Left hindlimb (tissue), 1 donor: ENCODE data around the gene PRSS21.

Experiments
- DNase-seq: peaks from one replicate; pipeline ENCODE4 v3.0.0-alpha.2; 2018

PRSS21 gene

DNA sequence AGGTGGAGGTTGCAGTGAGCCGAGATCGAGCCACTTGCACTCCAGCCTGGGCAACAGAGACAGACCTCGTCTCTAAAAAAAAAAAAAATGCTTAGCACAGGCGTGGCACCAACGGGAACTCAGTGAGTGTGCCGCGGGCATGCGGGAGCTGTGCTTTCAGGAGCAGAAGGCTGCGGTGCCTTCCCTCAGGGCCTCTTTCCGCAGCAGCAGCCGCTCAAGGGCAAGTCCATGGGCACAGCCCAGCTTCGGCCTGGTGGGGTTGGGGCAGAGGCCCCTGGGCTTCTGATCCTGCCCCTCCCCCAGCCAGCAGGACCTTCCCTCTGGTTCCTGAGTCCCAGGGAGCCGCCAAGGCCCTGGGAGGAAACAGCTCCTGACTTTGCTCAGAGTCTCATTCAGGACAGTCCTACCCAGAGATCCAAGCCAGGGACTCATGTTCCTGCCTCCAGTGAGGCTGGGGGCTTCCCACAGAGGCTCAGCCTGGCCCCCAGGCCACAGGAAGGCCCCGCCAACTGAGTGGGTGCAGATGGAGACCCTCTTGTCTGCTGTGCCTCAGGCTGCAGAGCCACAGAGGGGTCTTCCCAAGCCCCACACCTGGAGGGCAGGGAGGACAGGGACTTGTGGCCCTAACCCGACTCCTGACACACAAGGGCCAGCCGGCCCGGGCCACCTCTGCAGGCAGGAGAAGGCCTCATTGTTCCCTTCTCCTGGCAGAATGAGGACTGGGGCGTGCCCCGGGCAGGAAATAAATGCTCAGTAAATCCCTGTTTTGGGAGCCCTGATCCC, 9.7 kb downstream of the PRSS21 start:
- DNase-seq = no peak

DNA sequence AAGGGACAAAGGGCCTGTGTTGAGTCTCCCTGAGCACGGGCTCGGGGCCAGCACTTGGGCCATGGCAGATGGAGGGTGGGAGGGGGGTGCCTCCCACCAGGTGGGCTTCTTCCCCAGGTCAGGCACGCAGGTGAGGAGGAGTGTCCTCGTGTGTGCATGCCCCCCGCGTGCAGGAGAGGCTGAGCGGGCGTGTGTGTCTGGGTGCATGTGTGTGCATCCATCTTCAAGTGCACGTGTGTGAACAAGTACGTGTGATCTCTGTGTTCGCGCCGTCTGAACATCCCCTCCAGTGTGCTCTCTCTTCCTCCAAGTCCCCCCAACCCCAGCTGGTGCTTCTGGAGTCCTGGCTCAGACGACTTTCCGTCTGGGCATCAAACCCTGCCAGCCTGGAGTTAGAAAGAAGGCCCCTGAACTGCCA, 10.3 kb downstream of the PRSS21 start:
- DNase-seq = no peak

DNA sequence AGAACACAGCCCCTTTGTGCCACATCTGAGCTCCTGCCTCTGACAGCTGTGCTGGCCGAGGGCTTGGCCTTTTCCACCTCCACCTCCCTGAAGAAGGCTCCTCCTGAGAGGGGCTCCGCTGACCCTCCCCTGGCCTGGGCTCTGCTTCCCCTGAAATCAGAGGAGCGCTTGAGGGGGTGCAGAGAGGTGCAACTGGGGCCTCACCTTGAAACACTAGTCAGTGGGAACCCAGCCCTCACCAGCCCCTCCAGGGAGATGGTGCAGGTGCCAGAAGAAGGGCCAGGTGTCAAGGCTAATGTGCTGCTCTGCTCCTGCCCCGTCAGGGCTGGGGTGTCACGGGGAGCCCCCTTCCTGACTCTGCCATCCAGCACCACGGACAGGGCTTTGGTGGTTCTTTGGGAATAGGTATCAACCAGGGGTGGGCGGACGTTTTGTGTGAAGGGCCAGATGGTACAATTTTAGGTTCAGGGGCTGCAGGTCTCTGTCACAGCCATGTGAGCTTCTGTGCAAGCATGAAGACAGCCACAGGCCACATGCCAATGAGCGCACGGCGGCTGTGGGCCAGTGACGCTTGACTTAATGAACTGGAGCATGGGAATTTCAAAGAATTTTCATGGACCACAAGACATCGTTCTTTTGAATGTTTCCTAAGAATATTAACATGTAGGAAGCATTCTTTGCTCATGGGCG, 10.9 kb downstream of the PRSS21 start:
- no peak for DNase-seq

DNA sequence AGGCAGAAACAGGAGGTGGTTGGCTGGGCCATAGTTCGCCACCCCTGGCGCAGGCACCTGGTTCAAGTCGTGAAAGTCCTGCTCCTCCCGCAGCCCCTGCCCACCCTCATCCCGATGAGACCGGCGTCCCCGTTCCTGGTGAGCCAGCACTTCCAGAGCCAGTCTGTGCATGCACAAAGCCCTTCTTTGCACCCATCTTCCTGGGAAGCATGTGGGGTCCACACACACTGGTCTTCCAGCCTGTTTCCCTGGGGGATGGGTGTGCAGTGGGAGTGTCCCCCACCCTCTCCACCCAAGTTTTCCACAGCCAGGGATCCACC, 11.4 kb downstream of the PRSS21 start:
- no peak for DNase-seq

DNA sequence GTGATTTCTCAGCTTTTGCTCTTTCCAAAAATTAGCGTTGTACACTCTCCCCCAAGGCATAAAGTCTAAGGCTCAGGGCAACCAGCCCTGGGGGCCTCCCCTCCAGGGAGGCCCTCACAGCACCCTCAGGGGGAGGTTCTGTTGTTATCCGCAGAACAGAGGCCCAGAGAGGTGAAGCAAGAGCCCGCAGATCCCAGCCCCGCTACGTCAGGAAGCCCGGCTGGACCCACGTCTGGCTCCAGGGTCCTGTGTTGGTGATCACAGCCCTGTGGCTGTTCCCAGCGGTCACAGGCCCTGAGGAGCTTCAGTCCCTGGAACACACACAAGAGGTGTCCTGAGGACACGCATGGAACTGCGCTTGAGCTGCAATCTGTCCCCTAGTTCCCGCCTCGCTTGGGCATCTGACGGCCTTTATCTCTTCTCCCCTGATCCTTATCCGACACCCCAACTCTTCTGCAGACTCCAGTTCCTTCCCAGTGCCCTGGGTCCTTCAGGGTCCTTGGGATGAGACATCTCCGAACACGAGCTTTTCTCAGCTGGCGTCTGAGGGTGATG, 11.9 kb downstream of the PRSS21 start:
- DNase-seq = no peak

DNA sequence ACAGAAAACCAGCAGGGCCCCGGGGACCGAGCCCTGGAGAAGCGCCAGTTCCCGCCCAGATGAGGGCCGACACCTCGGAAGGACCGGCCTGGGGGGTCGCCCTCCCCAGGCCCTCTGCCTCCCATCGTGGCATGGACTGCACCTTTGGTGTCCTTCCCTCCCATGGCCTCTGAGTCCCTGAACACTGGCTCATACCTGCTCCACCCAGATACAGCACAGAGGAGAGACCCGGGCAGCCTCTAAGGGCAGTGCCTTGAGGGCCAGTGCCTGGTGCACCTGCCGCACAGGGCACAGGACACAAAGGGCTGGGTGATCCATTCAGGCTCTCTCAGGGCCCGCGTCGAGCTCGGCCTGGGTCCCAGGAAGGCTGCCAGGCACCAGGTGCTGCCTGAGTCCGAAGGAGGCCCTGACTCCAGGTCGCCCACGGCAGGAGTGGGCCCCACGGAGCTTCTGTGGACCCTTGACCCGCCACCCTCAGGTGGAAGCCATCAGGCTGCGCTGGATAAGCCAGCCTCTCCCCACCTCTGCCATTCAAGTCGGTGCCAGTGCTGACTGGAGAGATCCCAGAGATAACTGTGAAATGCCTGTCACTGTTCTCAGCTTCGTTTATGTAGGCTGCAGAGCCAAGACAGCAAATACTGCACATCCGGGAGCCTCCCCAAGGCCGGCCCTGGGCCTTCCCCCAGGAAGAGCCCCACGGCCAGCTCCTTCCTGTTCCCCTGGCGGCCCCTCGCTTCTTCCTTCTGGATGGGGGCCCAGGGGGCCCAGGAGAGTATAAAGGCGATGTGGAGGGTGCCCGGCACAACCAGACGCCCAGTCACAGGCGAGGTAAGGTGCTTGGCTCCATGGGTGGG, 12.7 kb downstream of the PRSS21 start, which contains the start of gene ZG16B:
ZG16B (plus strand) TSS at position 803 of the 854 bp plus-strand sequence. CDS start 139 bp downstream, outside the sequence.
- no peak for DNase-seq

DNA sequence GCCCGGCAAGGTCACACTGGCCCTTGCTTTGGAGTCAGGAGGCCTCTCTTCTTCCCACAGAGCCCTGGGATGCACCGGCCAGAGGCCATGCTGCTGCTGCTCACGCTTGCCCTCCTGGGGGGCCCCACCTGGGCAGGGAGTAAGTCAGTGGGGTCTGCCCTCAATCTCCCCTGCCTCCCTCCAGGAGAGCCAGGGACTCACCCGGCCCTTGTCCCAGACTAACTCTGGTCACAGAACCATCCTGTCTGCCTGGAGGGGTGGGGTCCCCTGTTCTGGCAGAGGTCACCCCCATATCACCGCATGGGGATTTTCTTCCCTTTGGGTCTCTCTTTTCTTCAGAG, 13.3 kb downstream of the PRSS21 start:
- no peak for DNase-seq

DNA sequence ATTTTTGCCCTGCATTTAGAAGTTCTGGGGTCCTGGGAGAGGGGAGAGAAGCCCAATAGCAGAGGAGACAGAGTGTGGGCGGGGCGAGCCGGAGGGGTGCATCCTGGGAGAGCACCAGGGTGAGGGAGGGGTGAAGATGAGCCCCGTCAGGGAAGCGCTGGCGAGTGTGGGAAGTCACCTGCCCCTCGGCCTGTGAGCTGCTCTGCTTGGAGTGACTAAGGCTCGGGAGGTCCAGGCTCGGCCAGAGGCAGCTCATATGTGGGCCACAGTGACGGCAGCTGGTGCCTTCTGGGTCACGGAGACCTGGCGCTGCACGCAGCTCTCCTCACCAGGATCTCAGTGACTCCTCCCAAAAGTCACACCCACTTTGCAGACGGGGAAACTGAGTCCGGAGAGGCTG, 14.2 kb downstream of the PRSS21 start:
- no peak for DNase-seq

DNA sequence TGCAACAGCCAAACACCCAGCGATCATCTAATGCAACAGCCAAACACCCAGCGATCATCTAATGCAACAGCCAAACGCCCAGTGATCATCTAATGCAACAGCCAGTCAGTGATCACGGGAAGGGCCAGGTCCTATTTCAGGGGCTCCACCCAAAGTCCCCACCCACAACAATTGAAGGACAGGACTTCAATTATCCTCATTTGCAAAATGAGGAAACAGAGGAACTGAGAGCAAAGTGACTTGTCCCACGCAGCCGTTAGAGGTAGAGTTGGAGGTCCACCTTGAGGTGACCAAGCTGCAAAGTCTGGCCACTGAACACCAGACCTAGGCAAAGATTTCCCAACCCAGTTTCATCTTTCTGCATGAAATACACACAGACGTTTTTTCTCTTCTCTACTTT, 16.7 kb downstream of the PRSS21 start:
- DNase-seq = no peak

DNA sequence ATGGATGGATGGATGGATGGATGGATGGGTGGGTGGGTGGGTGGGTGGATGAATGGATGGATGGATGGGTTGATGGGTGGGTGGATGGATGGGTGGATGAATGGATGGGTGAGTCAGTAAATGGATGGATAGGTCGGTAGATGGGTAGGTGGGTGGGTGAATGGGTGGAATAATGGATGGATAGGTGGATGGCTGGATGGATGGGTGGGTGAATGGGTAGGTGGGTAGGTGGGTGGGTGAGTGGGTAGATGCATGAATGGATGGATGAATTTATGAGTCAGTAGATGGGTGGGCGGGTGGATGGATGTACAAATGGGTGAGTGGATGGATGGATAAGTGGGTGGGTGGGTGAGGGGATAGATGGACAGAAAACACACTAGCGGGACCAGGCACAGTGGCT, 17.9 kb downstream of the PRSS21 start:
- DNase-seq = no peak

DNA sequence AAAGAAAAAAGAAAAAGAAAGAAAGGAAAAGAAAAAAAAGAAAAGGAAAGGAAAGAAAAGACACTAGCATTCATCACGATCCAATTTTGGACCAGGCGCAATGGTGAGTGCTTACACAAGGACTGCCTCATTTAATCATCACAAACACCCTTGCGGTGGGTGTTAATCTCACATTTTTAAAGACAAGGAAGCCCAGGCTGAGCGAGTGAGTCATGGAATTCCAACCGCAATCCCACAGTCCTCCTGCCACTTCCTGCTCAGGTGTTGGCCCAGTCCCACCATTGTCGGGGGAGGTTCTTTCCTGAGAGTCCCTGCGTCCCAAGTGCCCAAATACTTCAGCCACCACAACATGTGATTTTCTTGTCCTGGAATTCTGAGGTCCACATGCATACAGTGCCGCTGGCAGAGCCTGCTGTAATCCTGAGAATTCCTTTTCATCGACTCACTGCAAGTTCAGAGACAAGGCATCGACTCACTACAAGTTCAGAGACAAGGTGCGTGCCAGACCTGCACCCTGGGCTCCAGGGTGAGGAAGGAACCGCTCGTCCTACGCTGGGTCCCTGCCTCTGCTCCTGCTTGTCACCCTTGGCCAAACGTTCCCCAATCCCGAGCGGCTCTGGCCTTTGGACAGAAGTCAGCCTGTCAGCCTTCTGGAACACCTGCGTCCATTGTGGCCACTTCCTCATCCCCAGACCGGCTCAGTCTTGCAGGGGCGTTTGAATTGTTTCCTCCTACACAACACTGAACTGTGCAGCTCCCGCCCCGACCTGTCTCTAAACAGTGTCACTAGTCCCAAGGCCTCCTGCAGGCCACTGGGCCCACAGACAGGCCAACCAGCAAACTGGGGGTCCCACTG, 18.8 kb downstream of the PRSS21 start:
- DNase-seq = peak; percentile 61

DNA sequence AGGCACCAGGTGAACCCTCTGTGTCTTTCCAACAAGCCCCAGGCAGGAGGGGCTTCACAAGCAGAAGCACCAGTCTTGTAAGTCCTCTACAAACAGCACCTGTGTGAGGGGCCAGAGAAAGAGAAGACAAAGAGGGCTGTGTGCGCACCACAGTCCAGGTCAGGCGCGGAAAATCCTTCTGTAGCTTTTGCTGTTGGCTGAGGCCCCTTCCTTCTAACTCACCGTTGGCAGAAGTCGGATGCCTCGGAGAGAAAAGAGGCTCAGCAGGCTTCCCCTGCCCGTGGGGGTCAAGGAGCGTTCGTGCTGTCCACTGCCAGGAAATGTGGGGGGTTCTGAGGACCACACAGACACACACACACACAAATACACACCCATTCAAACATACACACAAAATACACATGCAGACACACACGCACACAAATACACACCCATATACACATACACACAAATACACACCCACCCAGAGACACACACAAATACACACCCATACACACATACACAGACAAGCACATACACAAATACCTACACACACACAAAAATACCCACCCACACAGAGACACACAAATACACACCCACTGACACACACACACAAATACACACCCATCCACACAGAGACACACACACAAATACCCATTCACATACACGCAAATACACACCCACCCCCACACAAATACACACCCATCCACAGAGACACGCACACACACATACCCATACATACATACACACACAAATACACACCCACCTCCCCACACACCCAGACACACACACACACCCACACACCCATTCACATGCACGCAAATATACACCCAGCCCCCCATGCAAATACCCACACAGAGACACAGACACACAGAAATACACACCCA, 19.8 kb downstream of the PRSS21 start:
- DNase-seq = no peak

DNA sequence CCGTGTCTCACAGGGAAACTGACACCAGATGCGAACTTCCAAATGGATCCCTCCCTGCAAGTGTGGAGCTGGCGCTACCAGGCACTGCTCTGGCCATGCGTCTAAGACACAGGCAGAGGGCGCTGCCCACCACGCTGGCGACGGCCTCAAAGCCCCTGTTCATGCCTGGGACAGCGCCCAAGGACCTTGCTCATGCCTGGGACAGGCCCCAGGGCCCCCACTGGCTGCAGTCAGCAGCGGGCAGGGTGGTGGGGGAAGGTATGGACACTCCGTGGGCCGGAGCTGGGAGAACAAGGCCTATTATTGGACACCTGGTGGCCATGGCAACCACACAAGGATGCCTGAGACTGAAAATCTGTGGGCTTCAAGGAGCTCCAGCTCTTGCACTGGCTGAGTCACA, 21.9 kb downstream of the PRSS21 start:
- DNase-seq = peak; percentile 70

DNA sequence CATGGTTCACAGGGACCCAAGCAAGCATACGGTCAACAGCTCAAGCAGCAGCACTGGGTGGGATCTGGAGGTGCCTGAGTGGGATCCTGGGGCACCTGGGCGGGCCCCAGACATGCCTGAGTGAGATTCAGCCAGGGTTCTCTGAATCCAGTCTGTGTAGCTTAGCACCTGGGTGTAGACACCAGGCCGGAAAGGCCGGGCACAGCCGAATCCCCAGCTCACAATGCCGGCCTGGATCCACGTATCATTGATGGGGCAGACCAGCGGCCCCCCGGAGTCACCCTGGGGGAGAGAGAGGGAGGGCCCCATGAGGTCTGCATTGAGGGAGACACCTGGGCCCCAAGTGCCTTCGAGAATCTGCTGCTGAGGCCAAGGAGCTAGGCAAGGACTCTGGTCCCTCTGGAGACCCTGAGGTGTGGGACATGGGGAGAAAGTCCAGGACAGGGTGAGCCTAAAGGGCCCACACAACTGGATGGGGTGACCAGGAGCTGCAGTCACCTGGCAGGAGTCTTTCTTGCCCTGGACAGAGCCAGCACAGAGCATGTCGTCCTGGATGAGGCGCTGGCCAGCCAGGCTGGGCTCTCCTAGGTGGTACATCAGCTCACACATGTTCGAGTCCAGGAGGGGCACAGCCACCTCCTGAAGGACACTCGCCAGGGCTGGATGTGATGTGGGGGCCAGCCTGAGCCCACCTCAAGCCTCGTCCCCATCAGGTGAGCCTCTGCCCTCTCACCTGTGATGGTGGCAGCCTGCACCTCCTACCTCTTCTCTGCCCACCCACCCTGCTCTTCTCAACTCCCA, 22.8 kb downstream of the PRSS21 start:
- DNase-seq = no peak

DNA sequence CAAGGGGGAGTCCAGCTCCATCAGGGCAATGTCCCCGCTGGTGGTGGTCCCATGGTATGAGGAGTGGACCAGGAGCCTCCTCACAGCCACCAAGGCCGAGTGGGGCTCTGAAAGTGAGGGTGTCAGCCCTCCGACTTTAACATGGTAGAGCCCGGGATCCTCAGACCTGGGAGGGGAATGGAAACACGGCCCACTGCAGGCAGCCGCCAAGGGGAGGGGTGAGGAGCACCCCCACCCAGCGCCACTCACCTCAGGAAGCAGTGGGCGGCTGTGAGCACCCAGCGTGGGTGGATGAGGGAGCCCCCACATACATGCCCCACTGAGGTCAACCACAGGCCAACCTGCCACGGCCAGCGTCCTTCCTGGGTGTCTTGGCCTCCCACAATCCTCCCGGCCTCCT, 23.9 kb downstream of the PRSS21 start:
- DNase-seq = no peak

DNA sequence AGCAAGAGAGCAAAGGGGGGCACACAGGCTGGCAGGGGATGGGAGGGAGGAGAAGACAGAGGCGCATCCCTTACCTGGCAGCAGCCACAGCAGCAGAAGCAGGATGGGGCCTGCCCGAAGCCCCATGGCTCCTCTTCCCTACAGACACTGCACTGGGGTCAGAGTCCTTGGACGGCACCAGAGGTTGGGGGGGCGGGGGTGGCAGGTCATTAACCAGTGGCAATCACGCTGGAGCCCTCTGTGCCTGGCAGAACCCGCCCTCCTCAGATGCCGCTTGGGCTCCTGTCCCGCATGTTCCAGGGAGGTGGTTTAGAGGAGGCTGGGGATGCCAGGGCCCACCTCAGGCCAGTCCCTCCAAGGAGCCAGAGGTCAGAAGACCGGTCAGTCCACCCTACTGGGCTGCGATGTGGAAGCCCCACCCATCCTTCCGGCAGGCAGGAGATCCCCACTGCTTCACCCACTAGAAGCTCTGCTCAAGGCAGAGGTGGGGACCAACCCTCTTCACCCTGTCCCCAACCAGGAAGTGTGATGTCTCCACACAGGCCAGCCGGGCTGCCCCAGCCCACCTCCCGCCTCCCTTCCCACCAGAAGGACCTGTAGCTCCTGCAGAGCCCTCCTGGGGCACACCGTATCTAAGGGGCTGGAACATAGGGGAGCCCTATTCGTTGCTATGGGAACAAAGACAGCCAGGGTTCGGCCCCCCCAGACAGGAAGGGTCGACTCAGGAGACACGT, 24.7 kb downstream of the PRSS21 start:
- no peak for DNase-seq

DNA sequence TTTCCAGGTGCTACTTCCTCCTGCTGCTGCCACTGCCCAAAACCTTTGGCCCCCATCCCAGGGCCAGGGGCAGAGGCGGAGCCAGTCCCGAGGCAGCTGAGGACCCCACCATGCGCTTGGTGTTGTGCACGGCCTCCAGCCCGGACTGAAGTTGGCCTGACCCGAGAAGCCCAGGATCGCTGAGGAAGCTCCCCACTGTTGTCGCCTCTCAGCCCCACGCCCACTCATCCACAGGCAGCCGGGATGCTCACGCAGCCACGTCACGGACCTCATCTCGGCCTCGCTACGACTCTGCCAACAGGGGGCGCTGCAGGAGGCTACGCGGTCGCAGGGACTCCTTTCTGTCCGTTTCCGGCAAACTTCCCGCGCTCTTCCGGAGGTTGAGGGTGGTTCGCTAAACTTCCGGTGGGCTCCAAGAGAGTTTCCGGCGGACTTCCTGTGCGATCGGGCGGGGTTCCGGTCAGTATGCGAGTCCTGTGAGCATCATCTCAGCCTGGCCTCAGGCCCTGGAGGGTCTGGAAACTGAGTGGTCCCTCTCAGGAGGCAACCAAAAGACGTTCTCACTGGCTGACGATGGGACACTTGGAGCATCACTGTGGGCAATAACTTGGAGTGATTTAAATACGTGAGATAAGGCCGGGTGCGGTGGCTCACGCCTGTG, 25.4 kb downstream of the PRSS21 start:
- no peak for DNase-seq

DNA sequence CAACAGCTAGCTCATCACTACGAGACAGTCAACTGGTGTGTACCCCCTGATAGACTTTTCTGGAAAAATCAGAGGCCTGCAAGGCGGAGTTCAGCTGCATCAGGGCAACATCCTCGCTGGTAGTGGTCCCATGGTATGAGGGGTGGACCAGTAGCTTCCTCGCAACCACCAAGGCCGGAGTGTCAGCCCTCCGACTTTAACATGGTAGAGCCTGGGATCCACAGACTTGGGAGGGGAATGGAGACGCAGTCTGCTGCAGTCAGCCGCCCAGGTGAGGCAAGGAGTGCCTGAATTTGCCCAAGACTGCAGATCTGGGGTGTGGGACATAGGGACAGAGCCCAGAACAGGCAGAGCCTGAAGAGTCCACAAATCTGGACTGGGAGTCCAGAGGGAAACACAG, 26.5 kb downstream of the PRSS21 start:
- no peak for DNase-seq

DNA sequence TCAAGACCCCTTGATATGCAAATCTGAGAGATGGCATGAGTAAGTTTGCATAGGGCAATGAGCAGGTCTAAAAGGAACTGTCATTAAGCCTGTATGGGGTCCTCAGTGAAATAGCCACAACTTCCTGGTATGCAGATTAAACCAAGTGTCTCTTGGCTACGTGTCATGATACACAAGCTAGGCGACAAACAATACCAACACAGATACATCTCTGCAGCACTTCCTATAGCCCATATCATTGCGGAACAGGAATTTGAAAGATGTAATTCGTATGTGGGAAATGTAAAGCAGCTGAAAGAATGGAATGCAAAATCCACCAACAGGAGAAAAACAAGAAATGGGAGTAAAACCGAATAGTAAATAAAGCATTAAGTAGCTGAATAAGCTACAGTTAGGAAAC, 28.1 kb downstream of the PRSS21 start:
- no peak for DNase-seq
